Caco-2 (cell line): ENCODE data around the gene KIF22. TPM values are rescaled to one million over a fixed set of nuclear protein-coding genes. Genes with fewer than 3 reads are reported as not detected.
"Not testable (repeated sequence)": the region's sequence is repeated elsewhere in the genome, so short reads cannot be mapped to it uniquely, and the experiment has no call there.

Experiments used
- BruUV-seq: library from RNA; stranded (reverse); fragments of 400-500 nt; replicated peaks from 2 replicates; lab custom pipeline; 2021; lab: Mats Ljungman, UMichigan
- CTCF ChIA-PET: fragments of 300-600 bp; sonication (Branson Sonifier 250); formaldehyde crosslinking; loops from one replicate; lab custom pipeline; 2022; ENCODE audit warnings: antibody characterized with exemption; lab: Charles Lee
- POLR2A ChIA-PET: fragments of 300-600 bp; sonication (Branson Sonifier 250); formaldehyde crosslinking; loops from one replicate; lab custom pipeline; 2022; ENCODE audit warnings: antibody characterized with exemption; lab: Charles Lee
- DNase-seq, 2 experiments: peaks; one replicate each; pipeline versions ENCODE4 v3.0.0 to v3.0.0-alpha.2; 2020 to 2022
- H3K27me3 ChIP-seq: replicated peaks from 2 replicates; pipeline ENCODE4 v1.6.0; 2011; ENCODE audit warnings: low read length; ENCODE audit not compliant: control insufficient read depth, insufficient read depth
- H3K36me3 ChIP-seq: 2 replicates; pipeline ENCODE4 v1.5.1; 2011; ENCODE audit warnings: low read length; ENCODE audit not compliant: control insufficient read depth, insufficient read depth
- H3K4me1 ChIP-seq: fragments of 250-450 bp; sonication (Bioruptor Pico); 2 replicates; pipeline ENCODE4 v1.5.1; 2020; ENCODE audit warnings: mild to moderate bottlenecking
- H3K4me3 ChIP-seq: 2 replicates; pipeline ENCODE4 v1.5.1; 2011; ENCODE audit warnings: low read depth, mild to moderate bottlenecking, control low read depth, low read length
- H3K9me3 ChIP-seq: fragments of 250-450 bp; sonication (Bioruptor Pico); 2 replicates; pipeline ENCODE4 v1.5.1; 2020; ENCODE audit warnings: mild to moderate bottlenecking, moderate library complexity
- H3K27ac Mint-ChIP-seq: one replicate; pipeline ENCODE4 v1.8.0; 2022; ENCODE audit warnings: mixed read lengths; ENCODE audit not compliant: unreplicated experiment
- H3K27me3 Mint-ChIP-seq: one replicate; pipeline ENCODE4 v1.8.0; 2022; ENCODE audit warnings: mixed read lengths; ENCODE audit not compliant: insufficient read depth, unreplicated experiment
- H3K36me3 Mint-ChIP-seq: one replicate; pipeline ENCODE4 v1.8.0; 2022; ENCODE audit warnings: mild to moderate bottlenecking, mixed read lengths; ENCODE audit not compliant: insufficient read depth, unreplicated experiment
- H3K4me1 Mint-ChIP-seq: one replicate; pipeline ENCODE4 v1.8.0; 2022; ENCODE audit warnings: low read depth, mixed read lengths; ENCODE audit not compliant: unreplicated experiment
- H3K4me3 Mint-ChIP-seq: one replicate; pipeline ENCODE4 v1.8.0; 2022; ENCODE audit warnings: mild to moderate bottlenecking, moderate library complexity, mixed read lengths; ENCODE audit not compliant: unreplicated experiment
- H3K9me3 Mint-ChIP-seq: one replicate; pipeline ENCODE4 v1.8.0; 2022; ENCODE audit warnings: mixed read lengths; ENCODE audit not compliant: unreplicated experiment
- CTCF ChIP-seq, 2 experiments: fragments of 200-600 bp in 1 of 2; IDR thresholded peaks; 1 replicate in 1 of 2; 2 replicates in 1 of 2; pipeline versions ENCODE4 v1.5.1 to v1.8.0; 2011 to 2022; ENCODE audit warnings: antibody characterized with exemption in 1 of 2, control low read depth in 1 of 2, inconsistent platforms in 1 of 2, low read depth in 1 of 2, low read length in 1 of 2, mild to moderate bottlenecking in 1 of 2, moderate library complexity in 1 of 2; ENCODE audit not compliant: insufficient read depth in 1 of 2, severe bottlenecking in 1 of 2, unreplicated experiment in 1 of 2
- intact Hi-C: fragments of 100-400 bp; cut with micrococcal nuclease; formaldehyde crosslinking; loops from one replicate; pipeline ENCODE4 v1.10.0; 2022; ENCODE audit not compliant: unreplicated experiment
- total RNA-seq: library from RNA; stranded (reverse); gene quantifications from 2 replicates; pipeline ENCODE4 v1.2.3, GENCODE V29; 2022

The KIF22 gene
- total RNA-seq, 1 experiment from 2014 or later = 152 TPM

GRCh38 chr16:29791845-29792807 lies 1.6 kb downstream of the KIF22 start:
- Mint-ChIP-seq H3K27me3 (no peaks in the 10 kb centered on the region), H3K27ac (peak overlapping the region; percentile 92), H3K36me3 (peaks cover 44% of the 10 kb centered on the region), H3K4me1 (peaks cover 22% of the 10 kb centered on the region), H3K9me3 (no peaks in the 10 kb centered on the region), H3K4me3 (peak overlapping the region; percentile 79)
- peak overlapping the region; percentile 98 for H3K4me3 ChIP-seq
- no peaks in the 10 kb centered on the region for H3K9me3 ChIP-seq
- BruUV-seq = no TSS peak
- H3K36me3 ChIP-seq = peaks cover 2% of the 10 kb centered on the region
- DNase-seq = no peak
- no peaks in the 10 kb centered on the region for H3K27me3 ChIP-seq
- no peak for TF ChIP-seq CTCF (IDR thresholded peaks at IDR 0.05; ENCODE audit: insufficient read depth in 1 of 2, low read depth in 1 of 2, low read length in 1 of 2, severe bottlenecking in 1 of 2, unreplicated experiment in 1 of 2)
- H3K4me1 ChIP-seq = 0 out of 2 replicates have a peak, but pooled peaks cover 5% of the 10 kb centered on the region
- intact Hi-C loops = loop anchor here (2.0 kb wide), 1 partner anchor 13 kb away; no protein-coding TSS in a partner anchor
- ChIA-PET CTCF (no interaction called here), POLR2A (no interaction called here)

GRCh38 chr16:29793153-29793552 lies 2.6 kb downstream of the KIF22 start:
- peak overlapping the region; percentile 79 for H3K4me3 Mint-ChIP-seq
- POLR2A ChIA-PET, H3K36me3 ChIP-seq, H3K9me3 Mint-ChIP-seq, H3K9me3 ChIP-seq, BruUV-seq, intact Hi-C loops, CTCF ChIA-PET, H3K27ac Mint-ChIP-seq, DNase-seq, H3K27me3 Mint-ChIP-seq, H3K27me3 ChIP-seq, H3K4me1 ChIP-seq, H3K4me3 ChIP-seq: not testable (repeated sequence)
- H3K4me1 Mint-ChIP-seq = peaks cover 22% of the 10 kb centered on the region
- peaks cover 49% of the 10 kb centered on the region for H3K36me3 Mint-ChIP-seq

GRCh38 chr16:29794231-29794710 lies 3.7 kb downstream of the KIF22 start:
- Histone ChIP-seq H3K27me3 (no peaks in the 10 kb centered on the region), H3K9me3 (no peaks in the 10 kb centered on the region), H3K4me1 (0 out of 2 replicates have a peak, but pooled peaks cover 5% of the 10 kb centered on the region), H3K4me3 (no peak overlapping the region), H3K36me3 (peaks cover 4% of the 10 kb centered on the region)
- no peak for TF ChIP-seq CTCF (IDR thresholded peaks at IDR 0.05; ENCODE audit: insufficient read depth in 1 of 2, low read depth in 1 of 2, low read length in 1 of 2, severe bottlenecking in 1 of 2, unreplicated experiment in 1 of 2)
- Mint-ChIP-seq H3K4me3 (no peak overlapping the region), H3K36me3 (peaks cover 60% of the 10 kb centered on the region), H3K27ac (no peak overlapping the region), H3K9me3 (no peaks in the 10 kb centered on the region), H3K27me3 (no peaks in the 10 kb centered on the region), H3K4me1 (peaks cover 22% of the 10 kb centered on the region)
- CTCF ChIA-PET = no interaction called here
- BruUV-seq = no TSS peak
- intact Hi-C loops = no loop called here
- no peak for DNase-seq
- POLR2A ChIA-PET = no interaction called here
